HEK293 (cell line): ENCODE results near the gene STAT2.

ENCODE experiments used
- CTCF ChIA-PET: fragments of 350-600 bp; formaldehyde crosslinking; extraction: SDS; loops from one replicate; lab custom pipeline; 2021; ENCODE audit warnings: antibody characterized with exemption; lab: Yijun Ruan, JAX
- POLR2A ChIA-PET: fragments of 300-600 bp; formaldehyde crosslinking; extraction: SDS; loops from one replicate; lab custom pipeline; 2020; ENCODE audit warnings: antibody characterized with exemption, inconsistent platforms; lab: Yijun Ruan, JAX
- H3K27ac ChIP-seq: fragments of 200-500 bp; sonication (Bioruptor generic); 2 replicates; pipeline ENCODE4 v1.5.1; 2014; ENCODE audit warnings: low read depth, low read length, control low read depth, inconsistent platforms; ENCODE audit errors: extremely low read depth
- H3K36me3 ChIP-seq, 2 experiments: fragments of 200-500 bp in 1 of 2; sonication (Bioruptor generic) in 1 of 2; 1 replicate in 1 of 2; 2 replicates in 1 of 2; pipeline ENCODE4 v1.5.1; 2014 to 2017; ENCODE audit warnings: inconsistent platforms in 2 of 2, low read length in 2 of 2; ENCODE audit not compliant: control insufficient read depth in 2 of 2, insufficient read depth in 1 of 2
- H3K4me1 ChIP-seq: fragments of 200-500 bp; sonication (Bioruptor generic); 2 replicates; pipeline ENCODE4 v1.5.1; 2014; ENCODE audit warnings: mild to moderate bottlenecking, low read length, inconsistent platforms; ENCODE audit not compliant: control insufficient read depth, insufficient read depth
- H3K4me3 ChIP-seq: 2 replicates; pipeline ENCODE4 v1.5.1; 2011; ENCODE audit warnings: low read depth, mild to moderate bottlenecking, control low read depth, low read length, moderate library complexity
- H3K9me3 ChIP-seq: fragments of 200-500 bp; sonication (Bioruptor generic); 2 replicates; pipeline ENCODE4 v1.5.1; 2014; ENCODE audit warnings: low read depth, low read length, inconsistent platforms; ENCODE audit not compliant: control insufficient read depth, insufficient read depth
- AEBP2 ChIP-seq: fragments of 450-650 bp; formaldehyde crosslinking; IDR thresholded peaks from 2 replicates; pipeline ENCODE4 v1.5.1; 2016; ENCODE audit warnings: missing biosample characterization, missing genetic modification characterization, borderline replicate concordance
- GLIS1 ChIP-seq: fragments of 450-650 bp; formaldehyde crosslinking; IDR thresholded peaks from 2 replicates; pipeline ENCODE4 v1.5.1; 2016; ENCODE audit warnings: missing biosample characterization, missing genetic modification characterization
- KLF10 ChIP-seq: fragments of 450-650 bp; IDR thresholded peaks from 2 replicates; pipeline ENCODE4 v1.5.1; 2018; ENCODE audit warnings: missing biosample characterization, mild to moderate bottlenecking, missing genetic modification characterization
- PRDM2 ChIP-seq: fragments of 450-650 bp; formaldehyde crosslinking; IDR thresholded peaks from 2 replicates; pipeline ENCODE4 v1.5.1; 2016; ENCODE audit warnings: missing biosample characterization, missing genetic modification characterization, borderline replicate concordance
- SCRT1 ChIP-seq: fragments of 450-650 bp; formaldehyde crosslinking; IDR thresholded peaks from 2 replicates; pipeline ENCODE4 v1.5.1; 2016; ENCODE audit warnings: missing biosample characterization, missing genetic modification characterization, borderline replicate concordance
- ZBTB11 ChIP-seq: fragments of 450-650 bp; formaldehyde crosslinking; conservative IDR thresholded peaks from 2 replicates; pipeline ENCODE4 v1.5.1; 2016; ENCODE audit warnings: low read depth, missing biosample characterization, missing genetic modification characterization
- ZEB2 ChIP-seq: fragments of 450-650 bp; formaldehyde crosslinking; IDR thresholded peaks from 2 replicates; pipeline ENCODE4 v1.5.1; 2016; ENCODE audit warnings: missing biosample characterization, missing genetic modification characterization
- ZNF133 ChIP-seq: fragments of 450-650 bp; formaldehyde crosslinking; IDR thresholded peaks from 2 replicates; pipeline ENCODE4 v1.5.1; 2016; ENCODE audit warnings: missing biosample characterization, missing genetic modification characterization
- ZNF23 ChIP-seq: fragments of 450-650 bp; formaldehyde crosslinking; IDR thresholded peaks from 2 replicates; pipeline ENCODE4 v1.5.1; 2016; ENCODE audit warnings: missing biosample characterization, missing genetic modification characterization, borderline replicate concordance
- ZNF292 ChIP-seq: fragments of 450-650 bp; formaldehyde crosslinking; IDR thresholded peaks from 2 replicates; pipeline ENCODE4 v1.5.1; 2016; ENCODE audit warnings: low read depth, missing biosample characterization, missing genetic modification characterization, borderline replicate concordance
- ZNF341 ChIP-seq: fragments of 450-650 bp; formaldehyde crosslinking; IDR thresholded peaks from 2 replicates; pipeline ENCODE4; 2016; ENCODE audit warnings: low read depth, missing biosample characterization, missing genetic modification characterization
- ZNF366 ChIP-seq: fragments of 450-650 bp; formaldehyde crosslinking; conservative IDR thresholded peaks from 2 replicates; pipeline ENCODE4 v1.5.1; 2016; ENCODE audit warnings: missing biosample characterization, missing genetic modification characterization
- ZNF398 ChIP-seq: fragments of 450-650 bp; formaldehyde crosslinking; IDR thresholded peaks from 2 replicates; pipeline ENCODE4 v1.5.1; 2017; ENCODE audit warnings: missing biosample characterization, missing genetic modification characterization
- ZNF449 ChIP-seq: fragments of 450-650 bp; formaldehyde crosslinking; IDR thresholded peaks from 2 replicates; pipeline ENCODE4 v1.5.1; 2017; ENCODE audit warnings: missing biosample characterization, mild to moderate bottlenecking, missing genetic modification characterization, moderate library complexity
- ZNF501 ChIP-seq: fragments of 450-650 bp; formaldehyde crosslinking; IDR thresholded peaks from 2 replicates; pipeline ENCODE4 v1.5.1; 2016; ENCODE audit warnings: missing biosample characterization, missing genetic modification characterization
- ZNF624 ChIP-seq: fragments of 450-650 bp; formaldehyde crosslinking; IDR thresholded peaks from 2 replicates; pipeline ENCODE4 v1.5.1; 2017; ENCODE audit warnings: missing biosample characterization, missing genetic modification characterization
- ZNF707 ChIP-seq: fragments of 450-650 bp; formaldehyde crosslinking; IDR thresholded peaks from 2 replicates; pipeline ENCODE4 v1.5.1; 2016; ENCODE audit warnings: missing biosample characterization, missing genetic modification characterization

Gene STAT2

GRCh38 chr12:56315622-56316473 is 44.1 kb downstream of the STAT2 start, which contains the start of gene CNPY2 (continued):
- peak; percentile 82; the same call in 1 of the 2 replicates for TF ChIP-seq ZEB2 (tag by site-specific recombination)
- TF ChIP-seq, all 188 proteins: peak for 53

- Histone ChIP-seq H3K4me1 (no peaks in the 10 kb centered on the region; the same call in 1 of the 2 replicates), H3K4me3 (peak overlapping the region; percentile 91), H3K36me3 (peaks cover 30 to 59% of the 10 kb centered on the region in 2 experiments), H3K27ac (peak overlapping the region; percentile 76), H3K9me3 (no peaks in the 10 kb centered on the region)
- POLR2A ChIA-PET, result interaction anchor here (0.6 to 2.9 kb wide), 21 partner anchors 9 to 318 kb away, joined by 3 to 46 read pairs (median 5); partner anchors contain the start of genes GLS2, IL23A, PA2G4 and PAN2
- CTCF ChIA-PET, result interaction anchor here (1.3 to 2.8 kb wide), 2 partner anchors 149 to 153 kb away, joined by 8 to 22 read pairs; partner anchors contain the start of gene SPRYD4
- TF ChIP-seq ZNF292 (tag by site-specific recombination), result no peak
- TF ChIP-seq ZNF707 (tag by site-specific recombination), result no peak
- no peak for TF ChIP-seq ZNF398
- no peak for TF ChIP-seq ZNF341
- TF ChIP-seq ZNF449 (tag by site-specific recombination), result no peak
- TF ChIP-seq PRDM2 (tag by site-specific recombination), result no peak
- TF ChIP-seq KLF10, result no peak
- no peak for TF ChIP-seq ZNF133 (tag by site-specific recombination)
- no peak for TF ChIP-seq ZNF366 (tag by site-specific recombination)
- no peak for TF ChIP-seq ZNF501
- no peak for TF ChIP-seq GLIS1 (tag by site-specific recombination)
- TF ChIP-seq AEBP2 (tag by site-specific recombination), result no peak
- TF ChIP-seq SCRT1 (tag by site-specific recombination), result no peak
- TF ChIP-seq ZBTB11 (tag by site-specific recombination), result no peak
- TF ChIP-seq ZNF624 (tag by site-specific recombination), result no peak
- no peak for TF ChIP-seq ZNF23
These were observed 44.7 kb downstream of the STAT2 start for GRCh38 chr12:56315249-56315621.
